ENCODE data around the gene P4HA2.

- TF ChIP-seq CTCF (conservative IDR thresholded peaks at IDR 0.05; ENCODE audit: low read depth, low read length): no peak
- TF ChIP-seq EZH2 (IDR thresholded peaks at IDR 0.05; ENCODE audit: low read length, unreplicated experiment): no peak
These were observed 15.8 kb upstream of the P4HA2 start for GRCh38 chr5:132243366-132243977.
